Prostate gland (tissue), 2 donors: ENCODE results near the gene KRT75.

Experiments used
- POLR2A ChIP-seq: fragments of 450-650 bp; IDR thresholded peaks from one replicate; pipeline ENCODE4 v1.6.1; 2016; ENCODE audit warnings: antibody characterized with exemption, mild to moderate bottlenecking
- POLR2AphosphoS5 ChIP-seq: sonication (generic); formaldehyde crosslinking; IDR thresholded peaks from one replicate; pipeline ENCODE4 v1.6.1; 2017; ENCODE audit warnings: antibody characterized with exemption
- TF ChIP-seq, protein P1 (sequence below), 4 experiments: fragments of 200-600 bp in 2 of 4; fragments of 450-650 bp in 2 of 4; sonication (generic) in 2 of 4; IDR thresholded peaks; 1 replicate in 3 of 4; 2 replicates in 1 of 4; pipeline ENCODE4 v1.5.1; 2016 to 2019; ENCODE audit warnings: antibody characterized with exemption in 4 of 4, mild to moderate bottlenecking in 2 of 4, moderate library complexity in 2 of 4

DNA sequence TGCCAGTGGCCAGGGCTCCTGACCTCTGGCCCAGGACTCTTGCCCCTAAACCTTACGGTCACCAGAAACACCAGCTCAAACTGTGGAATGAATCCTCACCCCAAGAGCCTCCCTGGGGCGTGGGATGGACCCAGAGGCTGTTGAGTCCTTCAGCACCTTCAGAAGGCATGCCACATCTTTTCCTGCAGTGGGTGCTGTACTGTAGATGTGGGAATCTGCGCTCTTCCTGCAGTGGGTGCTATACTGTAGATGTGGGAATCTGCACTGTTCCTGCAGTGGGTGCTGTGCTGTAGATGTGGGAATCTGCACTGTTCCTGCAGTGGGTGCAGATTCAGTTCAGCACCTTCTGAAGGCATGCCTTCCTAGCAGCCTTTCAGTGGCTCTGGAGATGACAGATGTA is 29.2 kb downstream of the KRT75 start:
- TF ChIP-seq POLR2AphosphoS5 (no peak), POLR2A (no peak)
- TF ChIP-seq, protein P1, sequence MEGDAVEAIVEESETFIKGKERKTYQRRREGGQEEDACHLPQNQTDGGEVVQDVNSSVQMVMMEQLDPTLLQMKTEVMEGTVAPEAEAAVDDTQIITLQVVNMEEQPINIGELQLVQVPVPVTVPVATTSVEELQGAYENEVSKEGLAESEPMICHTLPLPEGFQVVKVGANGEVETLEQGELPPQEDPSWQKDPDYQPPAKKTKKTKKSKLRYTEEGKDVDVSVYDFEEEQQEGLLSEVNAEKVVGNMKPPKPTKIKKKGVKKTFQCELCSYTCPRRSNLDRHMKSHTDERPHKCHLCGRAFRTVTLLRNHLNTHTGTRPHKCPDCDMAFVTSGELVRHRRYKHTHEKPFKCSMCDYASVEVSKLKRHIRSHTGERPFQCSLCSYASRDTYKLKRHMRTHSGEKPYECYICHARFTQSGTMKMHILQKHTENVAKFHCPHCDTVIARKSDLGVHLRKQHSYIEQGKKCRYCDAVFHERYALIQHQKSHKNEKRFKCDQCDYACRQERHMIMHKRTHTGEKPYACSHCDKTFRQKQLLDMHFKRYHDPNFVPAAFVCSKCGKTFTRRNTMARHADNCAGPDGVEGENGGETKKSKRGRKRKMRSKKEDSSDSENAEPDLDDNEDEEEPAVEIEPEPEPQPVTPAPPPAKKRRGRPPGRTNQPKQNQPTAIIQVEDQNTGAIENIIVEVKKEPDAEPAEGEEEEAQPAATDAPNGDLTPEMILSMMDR (IDR thresholded peaks at IDR 0.05) = no peak
